NCI-H2196 (cell line): Measurements from ENCODE around the gene EPB41L2.
"Not testable (repeated sequence)": the region's sequence is repeated elsewhere in the genome, so short reads cannot be mapped to it uniquely, and the experiment has no call there.

Experiments used
- DNase-seq: peaks from one replicate; lab custom pipeline; 2025; ENCODE audit not compliant: unreplicated experiment; lab: John Stamatoyannopoulos, UW

EPB41L2 gene

GRCh38 chr6:131005439-131006016 lies 57.5 kb downstream of the EPB41L2 start:
- no peak for DNase-seq

GRCh38 chr6:131004936-131005335 lies 58.1 kb downstream of the EPB41L2 start:
- no peak for DNase-seq

- no peak for DNase-seq
These were observed 58.7 kb downstream of the EPB41L2 start for GRCh38 chr6:131004387-131004755.

- no peak for DNase-seq
These were observed 59.3 kb downstream of the EPB41L2 start for GRCh38 chr6:131003488-131004386.

GRCh38 chr6:131002661-131002980 lies 60.4 kb downstream of the EPB41L2 start:
- DNase-seq = no peak

GRCh38 chr6:131001945-131002660 lies 60.9 kb downstream of the EPB41L2 start:
- no peak for DNase-seq

GRCh38 chr6:131001111-131001736 lies 61.8 kb downstream of the EPB41L2 start:
- no peak for DNase-seq

- no peak for DNase-seq
These were observed 62.5 kb downstream of the EPB41L2 start for GRCh38 chr6:131000544-131000943.

- DNase-seq = no peak
These were observed 65.8 kb downstream of the EPB41L2 start for GRCh38 chr6:130997061-130997753.

GRCh38 chr6:130996635-130997034 lies 66.4 kb downstream of the EPB41L2 start:
- DNase-seq = no peak

GRCh38 chr6:130995783-130996447 lies 67.1 kb downstream of the EPB41L2 start:
- no peak for DNase-seq

GRCh38 chr6:130994319-130995097 lies 68.5 kb downstream of the EPB41L2 start:
- DNase-seq = no peak

- DNase-seq = no peak
These were observed 69.7 kb downstream of the EPB41L2 start for GRCh38 chr6:130993292-130993765.

- DNase-seq = no peak
These were observed 71.5 kb downstream of the EPB41L2 start for GRCh38 chr6:130991422-130992137.

- DNase-seq = not testable (repeated sequence)
These were observed 75.5 kb downstream of the EPB41L2 start for GRCh38 chr6:130987539-130987938.

- DNase-seq = no peak
These were observed 77.9 kb downstream of the EPB41L2 start for GRCh38 chr6:130985115-130985514.

GRCh38 chr6:130982941-130983456 lies 80.0 kb downstream of the EPB41L2 start:
- no peak for DNase-seq

GRCh38 chr6:130982135-130982534 lies 80.9 kb downstream of the EPB41L2 start:
- no peak for DNase-seq

- DNase-seq = no peak
These were observed 81.6 kb downstream of the EPB41L2 start for GRCh38 chr6:130981409-130981808.
